Stimulated activated CD4-positive, alpha-beta T cell treated with anti-CD3 and anti-CD28 coated beads, Interleukin-15, amount 100 ng/mL, for 1 hour (primary cell): ENCODE measurements around the gene SLC13A3.

Source experiments
- DNase-seq, 2 donors: peaks; one replicate each; pipeline ENCODE4 v3.0.0-alpha.2; 2020; ENCODE audit warnings: low read depth in 1 of 2, low spot score in 1 of 2

Gene SLC13A3

DNA sequence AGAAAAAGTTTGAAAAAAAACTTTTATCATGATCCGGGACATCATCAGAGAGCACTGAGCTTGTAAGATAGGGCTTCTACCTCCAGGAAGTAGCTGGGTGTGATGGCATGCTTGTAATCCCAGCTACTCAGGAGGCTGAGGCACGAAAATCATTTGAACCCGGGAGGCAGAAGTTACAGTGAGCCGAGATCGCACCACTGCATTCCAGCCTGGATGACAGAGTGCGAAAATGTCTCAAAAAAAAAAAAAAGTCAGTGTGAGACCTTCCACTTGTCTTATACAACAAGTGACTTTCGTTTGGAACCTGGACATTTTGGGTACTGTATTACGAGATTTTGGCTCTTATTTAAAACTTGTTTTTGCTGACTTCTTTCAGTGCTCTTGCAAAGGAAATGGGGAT lies 5.9 kb upstream of the SLC13A3 start:
- no peak for DNase-seq

DNA sequence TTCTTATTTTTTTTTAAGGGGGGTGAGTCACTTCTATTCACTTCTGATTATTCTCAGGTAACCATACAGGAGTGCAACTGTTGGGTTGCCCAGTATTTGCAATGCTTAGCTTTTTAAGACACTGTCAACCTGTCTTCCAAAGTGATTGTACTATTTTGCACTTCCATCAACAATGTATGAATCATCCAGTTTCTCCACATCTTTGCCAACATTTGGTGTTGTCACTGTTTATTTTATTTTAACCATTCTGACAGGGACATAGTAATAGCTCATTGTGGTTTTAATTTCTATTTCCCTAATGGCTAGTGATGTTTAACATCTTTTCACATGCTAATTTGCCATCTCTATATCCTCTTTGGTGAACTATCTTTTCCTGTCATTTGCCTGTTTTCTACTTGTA lies 1.4 kb upstream of the SLC13A3 start:
- no peak for DNase-seq

DNA sequence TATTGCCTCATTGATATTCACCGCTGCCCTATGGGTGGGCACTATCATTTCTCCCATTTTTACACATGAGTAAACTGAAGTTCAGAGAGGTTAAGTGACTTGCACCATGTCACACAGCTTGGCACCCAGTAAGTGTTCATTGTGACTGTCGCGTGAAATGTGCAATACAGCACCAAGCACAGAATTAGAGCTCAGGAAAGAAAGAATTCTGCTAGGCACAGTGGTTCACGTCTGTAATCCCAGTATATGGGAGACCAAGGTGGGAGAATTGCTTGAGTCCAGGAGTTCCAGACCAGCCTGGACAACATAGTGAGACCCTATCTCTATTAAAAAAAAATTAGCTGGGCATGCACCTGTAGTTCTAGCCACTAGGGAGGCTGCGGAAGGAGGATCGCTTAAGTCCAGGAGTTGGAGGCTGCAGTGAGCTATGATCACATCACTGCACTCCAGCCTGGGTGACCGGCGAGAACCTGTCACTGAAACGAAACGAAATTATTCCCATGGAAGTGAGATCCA lies 626 bp downstream of the SLC13A3 start:
- DNase-seq = no peak

DNA sequence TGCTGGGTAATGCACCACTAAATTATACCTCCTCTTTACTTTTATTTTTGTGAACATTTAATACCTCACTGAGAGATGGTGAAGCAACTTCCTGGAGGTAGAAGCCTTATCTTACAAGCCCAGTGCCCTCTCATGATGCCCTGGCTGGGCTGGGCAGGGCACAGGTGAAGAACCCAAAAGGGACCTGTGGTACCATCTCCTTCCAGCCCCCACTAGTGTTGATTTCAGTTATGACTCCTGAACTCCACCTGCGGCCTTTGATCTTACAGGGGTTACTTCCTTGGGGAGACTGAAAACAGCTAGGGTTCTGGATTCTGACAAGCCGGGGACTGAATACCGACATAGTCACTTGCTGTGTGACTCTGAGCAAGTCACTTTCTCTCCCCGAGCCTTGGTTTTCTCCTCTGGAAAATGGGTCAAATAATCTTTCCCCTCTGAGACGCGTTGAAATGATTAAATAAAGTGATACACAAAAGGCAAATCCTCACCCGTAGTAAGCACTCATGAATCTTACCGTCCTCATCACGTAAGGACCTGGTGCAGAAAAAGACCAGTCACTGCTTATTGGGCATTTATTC lies 1.2 kb downstream of the SLC13A3 start:
- no peak for DNase-seq

DNA sequence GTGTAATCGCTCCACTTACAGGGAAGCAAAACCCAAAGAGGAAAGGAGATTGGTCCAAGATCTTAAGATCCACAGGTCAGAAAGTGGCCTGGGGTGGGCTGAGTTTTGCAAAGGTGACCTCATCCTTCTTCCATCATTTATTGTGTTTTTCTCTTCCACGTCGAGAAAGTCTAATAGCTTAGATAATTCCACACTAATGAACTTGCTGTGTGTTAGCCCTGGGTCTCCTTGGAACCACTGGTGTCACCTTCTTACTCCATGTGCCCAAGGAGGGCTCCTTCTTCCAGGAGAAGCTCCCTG lies 1.7 kb downstream of the SLC13A3 start:
- no peak for DNase-seq

DNA sequence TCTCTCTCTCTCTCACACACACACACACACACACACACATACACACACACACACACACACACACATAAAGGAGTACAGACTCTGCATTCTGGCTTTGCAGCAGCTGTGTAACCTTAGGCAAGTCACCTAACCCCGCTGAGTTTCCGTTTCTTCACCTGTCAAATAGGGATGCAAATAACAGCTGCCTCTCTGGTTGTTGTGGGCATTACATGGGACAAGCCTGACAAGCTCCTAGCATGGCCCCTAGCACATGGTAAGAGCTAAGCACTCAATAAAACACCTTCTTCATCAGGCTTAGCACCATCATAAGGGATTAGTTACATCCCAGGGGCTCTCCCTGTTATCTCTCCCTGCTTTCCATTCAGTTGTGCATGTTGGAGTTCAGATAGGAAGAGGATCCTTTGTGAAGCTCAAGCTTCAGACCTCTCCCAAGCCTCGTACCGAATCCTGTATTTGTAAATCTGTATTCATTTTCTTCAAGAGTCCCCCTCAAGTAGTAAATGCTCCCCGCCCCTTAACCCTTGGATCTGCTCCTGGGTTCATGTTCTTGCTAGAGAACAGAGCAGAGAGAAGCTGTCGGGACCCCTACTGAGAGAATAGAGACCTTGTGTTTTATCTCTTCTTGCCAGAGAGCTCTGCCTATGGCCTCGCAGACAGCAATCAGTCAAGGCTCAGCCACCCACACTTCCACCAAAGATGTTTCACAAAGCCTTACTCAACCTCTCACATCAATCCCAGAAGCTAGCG lies 2.2 kb downstream of the SLC13A3 start:
- DNase-seq = no peak

DNA sequence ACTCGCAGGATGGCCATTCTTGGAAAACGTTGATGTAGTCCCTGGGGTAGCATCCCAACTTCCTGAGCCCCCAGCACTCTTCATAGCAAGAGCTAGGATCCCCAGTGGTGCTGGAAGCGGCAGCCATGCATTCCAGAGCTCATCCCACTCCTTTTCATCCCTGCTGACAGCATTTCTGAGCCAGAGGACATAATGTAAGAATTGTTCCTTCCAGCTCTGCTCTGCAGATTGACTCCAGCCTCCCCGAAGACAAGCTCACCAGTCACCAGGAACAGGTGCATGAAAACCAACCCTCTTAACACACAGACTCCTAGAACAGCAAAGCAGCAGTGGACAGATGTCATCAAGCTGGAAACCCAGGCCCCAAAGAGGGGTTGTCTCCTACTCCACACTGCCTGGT lies 3.8 kb downstream of the SLC13A3 start:
- DNase-seq = no peak

DNA sequence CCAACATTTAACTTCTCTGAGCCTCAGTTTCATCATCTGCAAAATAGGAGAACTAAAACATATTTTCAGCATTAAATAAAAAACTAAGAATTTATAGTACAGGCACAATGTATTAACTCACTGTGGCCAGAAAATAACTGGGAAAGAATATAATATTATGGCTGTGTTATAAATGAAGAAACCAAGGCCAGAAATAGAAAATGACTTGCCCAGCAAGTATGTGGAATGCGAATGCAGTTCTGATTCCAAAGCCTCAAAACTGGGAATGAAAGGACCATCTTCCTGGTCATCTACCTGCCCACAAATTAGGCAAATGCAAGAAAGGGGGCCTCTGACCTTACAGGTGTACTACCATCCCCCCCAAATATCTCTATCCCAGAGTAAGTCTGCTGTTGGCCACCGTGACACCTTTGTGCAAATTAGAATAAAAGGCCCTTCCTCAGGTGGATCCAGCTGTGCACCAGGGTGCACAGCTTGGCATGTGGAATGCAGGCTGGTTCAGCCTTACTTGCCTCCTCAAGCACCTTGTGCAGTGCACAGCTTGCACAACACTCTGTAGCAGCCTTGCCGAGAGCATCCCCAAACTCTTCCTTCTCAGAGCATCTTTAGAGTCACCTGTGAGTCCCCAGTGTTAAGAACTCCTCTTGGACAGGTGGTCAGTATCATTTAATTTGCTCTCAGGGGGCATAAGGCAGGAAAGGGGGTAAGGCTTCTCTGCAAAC lies 4.4 kb downstream of the SLC13A3 start:
- DNase-seq = no peak

DNA sequence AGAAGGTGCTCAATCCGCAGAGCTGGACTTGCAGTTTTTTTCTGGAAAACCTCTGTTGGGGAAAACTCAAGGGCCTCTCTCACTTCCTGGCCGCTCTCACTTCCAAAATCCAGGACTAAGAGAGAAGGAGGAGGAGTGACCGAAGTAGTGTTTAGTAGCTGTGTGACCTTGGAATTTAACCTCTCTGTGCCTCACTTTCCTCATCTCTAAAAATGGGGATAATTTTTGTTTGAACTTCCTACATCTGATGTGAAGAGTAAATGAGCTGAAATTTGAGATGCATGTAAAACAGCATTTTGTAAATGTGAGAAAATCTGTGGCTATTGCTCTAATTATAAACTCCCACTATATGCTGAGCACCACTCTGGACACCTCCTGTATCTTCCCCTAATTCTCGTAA lies 5.1 kb downstream of the SLC13A3 start:
- no peak for DNase-seq

DNA sequence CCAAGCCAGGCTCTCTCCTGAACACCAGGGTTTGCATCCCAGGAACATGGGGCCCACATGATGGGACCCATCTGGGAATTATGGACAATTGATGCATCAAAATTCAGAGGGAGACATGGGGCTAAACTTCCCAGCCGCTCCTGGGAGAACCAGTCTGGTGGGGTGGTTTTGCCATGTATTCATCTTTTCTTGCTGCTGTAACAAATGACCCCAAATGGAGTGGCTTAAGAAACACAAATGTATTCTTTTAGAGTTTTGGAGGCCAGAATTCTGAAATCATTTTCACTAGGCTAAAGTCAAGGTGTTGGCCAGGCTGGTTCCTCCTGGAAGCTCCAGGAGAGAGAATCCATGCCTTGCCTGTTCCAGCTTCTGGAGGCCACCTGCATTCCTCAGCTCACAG lies 6.5 kb downstream of the SLC13A3 start:
- DNase-seq = no peak

DNA sequence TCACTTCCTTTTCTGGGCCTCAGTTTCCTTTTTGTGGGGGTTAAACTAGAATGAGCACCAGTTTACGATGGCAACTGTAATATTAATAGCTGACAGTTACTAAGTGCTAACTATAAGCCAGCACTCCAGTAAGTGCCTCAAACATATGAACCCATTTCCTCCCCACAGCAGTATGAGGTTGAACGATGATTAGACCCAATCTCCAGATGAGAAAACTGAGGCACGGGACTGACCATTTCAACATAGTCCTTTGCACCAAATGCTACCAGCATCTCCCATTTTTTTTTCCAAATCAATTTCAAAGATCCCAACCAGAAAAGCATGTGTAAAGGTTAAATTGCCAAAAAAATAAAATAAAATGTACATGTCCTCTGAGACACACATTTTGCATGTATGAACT lies 7.1 kb downstream of the SLC13A3 start:
- DNase-seq = no peak

DNA sequence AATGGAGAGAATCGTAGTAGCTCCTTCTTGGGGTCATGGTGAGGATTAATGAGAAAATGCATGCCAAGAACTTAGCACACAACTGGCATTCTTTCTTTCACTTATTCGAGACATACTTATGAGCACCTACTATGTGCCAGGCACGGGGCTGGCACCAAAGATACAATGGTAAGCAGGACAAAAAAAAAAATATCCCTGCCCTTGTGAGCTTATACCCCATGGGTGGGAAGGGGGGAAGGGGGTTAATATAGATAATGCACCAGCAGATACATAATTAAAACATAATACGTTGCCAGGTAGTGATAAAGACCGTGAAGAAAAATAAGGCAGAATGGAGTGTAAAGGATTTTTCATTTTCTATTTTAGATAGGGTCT lies 8.3 kb downstream of the SLC13A3 start:
- DNase-seq = no peak

DNA sequence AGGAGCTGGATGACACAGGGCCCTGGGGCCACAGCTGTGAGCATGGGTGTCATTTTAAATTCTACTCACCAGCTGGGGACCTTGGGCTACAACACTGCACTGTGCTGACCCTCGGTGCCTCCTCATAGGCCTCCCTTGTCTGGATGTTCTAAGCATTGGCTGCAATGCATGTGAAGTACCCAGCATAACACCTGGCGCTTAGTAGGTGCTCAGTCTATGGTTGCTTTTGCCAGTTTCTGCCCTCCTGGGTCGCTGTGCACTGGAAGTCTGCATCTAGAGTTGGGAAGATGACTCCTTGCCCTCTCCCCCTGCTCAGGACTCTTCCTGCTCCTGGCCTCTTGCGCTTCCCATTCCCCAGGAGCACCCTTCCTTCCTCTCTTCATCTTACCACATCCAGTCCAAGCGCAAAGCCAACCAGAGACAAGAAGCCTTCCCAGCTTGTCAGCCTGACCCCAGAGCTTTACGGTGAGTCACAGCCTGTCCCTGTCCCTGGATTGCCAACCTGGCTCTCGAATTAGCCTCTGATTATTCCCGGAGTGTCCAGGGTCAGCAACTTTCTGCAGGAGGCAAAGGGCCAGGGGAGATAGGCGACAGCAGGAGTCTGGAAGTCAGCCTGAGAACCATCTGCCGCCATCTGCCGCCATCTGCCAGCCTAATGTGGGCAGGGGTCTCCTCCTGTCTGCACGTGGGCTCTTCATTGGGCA lies 8.8 kb downstream of the SLC13A3 start:
- DNase-seq = no peak

DNA sequence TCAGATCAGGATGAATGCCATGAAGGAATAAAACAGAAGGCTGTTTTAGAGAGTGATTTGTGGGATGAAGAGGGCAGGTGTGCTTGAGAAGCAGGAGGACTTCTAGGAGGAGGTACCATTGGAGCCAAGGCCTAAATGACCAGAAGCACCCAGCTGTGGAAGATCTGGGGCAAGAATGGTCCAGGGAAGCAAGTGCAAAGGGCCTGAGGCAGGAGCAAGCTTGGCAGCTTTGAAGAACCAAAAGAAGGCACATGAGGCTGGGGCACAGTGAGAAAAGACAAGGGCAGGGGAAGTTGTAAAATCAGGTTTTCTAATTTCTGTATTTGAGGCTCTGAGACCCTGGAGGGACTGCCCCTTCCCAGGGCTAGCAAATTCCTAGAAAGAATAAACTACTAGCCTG lies 9.8 kb downstream of the SLC13A3 start:
- no peak for DNase-seq

DNA sequence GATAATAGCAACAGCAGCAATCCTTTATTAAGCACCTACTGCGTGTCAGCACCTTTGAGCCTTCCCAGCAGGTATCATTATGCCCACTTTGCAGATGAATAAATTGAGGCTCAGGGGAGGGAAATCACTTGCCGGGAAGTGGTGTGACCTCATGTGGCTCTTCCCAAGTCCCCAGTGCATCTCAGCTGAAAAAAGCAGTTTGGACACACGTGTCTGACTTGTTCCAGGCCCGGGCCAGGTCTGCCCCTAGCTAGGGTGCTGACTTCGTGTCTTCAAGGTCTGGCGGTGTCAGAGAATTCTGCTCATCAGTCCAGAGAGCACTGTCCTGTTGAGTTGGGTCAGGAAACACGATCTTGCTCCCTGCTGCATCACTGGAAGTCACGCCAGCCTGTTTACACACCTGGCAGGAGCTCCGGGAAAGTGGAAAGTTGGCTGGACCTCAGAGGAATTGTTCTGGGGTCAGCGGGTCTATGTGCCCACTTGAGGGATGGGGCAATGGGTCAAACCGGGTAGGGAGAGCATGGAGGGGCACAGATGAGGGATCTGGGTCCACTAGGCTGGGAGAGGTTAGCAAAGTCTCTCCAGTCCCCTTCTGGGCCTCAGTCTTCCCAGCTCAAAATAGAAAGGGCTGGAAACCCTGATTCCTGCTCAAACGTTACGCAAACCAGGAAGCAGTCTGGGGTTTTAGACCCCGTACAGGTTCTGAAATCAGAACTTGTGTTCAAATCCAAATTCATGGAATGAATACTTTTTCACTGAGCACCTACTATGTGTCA lies 10.5 kb downstream of the SLC13A3 start:
- no peak for DNase-seq

DNA sequence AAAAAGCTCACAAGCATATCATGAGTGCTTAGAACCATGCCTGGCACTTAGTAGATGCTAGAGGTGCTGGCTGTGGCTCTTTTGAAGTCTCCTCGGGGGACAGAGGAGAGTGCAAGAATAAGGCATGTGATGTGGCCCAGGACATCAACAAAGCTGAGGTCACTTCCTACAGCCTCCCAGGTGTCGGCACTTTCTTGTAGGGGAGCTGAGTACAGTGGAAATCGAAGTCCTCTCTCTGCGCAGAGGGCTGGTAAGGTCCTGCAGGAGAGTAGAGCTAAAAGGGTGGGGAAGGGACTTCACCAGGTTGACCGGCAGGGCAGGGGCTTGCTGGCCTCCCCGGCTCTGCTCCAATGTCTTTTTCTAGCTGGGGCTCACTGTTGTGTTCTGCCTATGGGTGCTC lies 11.2 kb downstream of the SLC13A3 start:
- DNase-seq = no peak

DNA sequence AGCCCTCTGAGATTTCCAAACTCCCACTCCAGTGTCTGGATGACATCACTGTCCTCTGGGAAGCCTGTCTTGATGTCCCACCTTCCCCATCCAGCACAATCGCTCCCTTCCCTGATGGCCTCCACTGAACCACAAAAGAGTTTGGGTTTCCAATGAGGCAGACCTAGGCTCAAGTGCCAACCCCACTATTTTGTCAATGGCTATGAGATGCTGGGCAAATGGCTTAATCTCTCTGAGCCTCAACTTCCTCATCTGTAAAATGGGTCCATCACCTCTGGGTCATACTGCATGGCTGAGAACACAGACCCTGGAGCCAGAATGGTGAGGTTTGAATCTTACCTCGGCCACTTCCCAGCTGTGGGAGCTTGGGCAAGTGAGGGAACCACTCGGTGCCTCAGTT lies 11.7 kb downstream of the SLC13A3 start:
- DNase-seq = no peak

DNA sequence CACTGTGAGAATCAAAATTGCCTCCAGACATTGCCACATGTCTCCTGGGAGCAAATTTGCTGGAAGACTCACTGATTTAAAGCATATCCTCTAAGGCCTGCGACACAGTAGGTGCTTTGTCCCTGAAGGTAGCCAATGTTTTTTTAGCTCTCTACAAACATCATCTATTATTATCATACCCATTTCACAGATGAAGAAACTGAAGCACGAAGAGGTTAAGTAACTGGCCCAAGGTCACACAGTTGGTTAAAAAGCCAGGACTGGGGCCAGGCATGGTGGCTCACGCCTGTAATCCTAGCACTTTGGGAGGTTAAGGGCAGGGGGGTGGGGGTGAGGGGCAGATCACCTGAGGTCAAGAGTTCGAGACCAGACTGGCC lies 12.4 kb downstream of the SLC13A3 start:
- DNase-seq = no peak

DNA sequence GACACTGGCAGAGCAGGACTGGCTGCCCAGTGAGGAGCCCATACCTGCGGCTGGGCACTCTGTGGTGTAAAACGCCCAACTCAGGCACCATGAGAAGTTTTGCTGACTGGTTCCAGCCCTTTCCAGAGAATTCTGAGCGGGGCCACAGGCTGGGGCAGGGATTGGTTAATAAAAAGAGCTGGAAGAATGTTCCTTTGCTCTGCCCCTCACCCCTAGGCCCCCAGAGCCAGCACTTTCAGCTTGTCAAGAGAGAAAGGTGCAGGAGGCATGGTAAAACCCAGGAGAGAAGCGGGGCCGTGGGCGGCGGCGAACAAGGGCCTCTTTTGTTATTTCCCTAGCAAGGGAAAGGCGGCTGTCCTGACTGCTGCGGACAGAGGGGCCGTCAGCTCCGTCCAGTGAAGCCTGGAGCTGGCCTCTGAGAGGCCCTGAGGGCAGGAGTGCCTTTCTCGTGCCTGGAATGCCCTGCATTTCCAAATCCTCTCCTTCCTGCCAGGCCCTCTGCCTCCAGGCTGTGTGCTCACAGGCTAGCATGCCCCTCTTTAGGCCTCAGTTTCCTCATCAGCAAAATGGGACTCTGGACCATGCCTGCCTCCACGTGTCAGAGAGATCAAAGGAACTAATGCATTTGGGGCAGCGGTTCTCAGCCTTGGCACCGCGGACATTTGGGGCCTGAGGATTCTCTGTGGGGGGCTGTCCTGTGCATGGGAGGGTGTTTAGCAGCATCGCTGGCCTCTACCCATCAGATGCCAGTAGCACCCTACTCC lies 12.9 kb downstream of the SLC13A3 start:
- DNase-seq = no peak

DNA sequence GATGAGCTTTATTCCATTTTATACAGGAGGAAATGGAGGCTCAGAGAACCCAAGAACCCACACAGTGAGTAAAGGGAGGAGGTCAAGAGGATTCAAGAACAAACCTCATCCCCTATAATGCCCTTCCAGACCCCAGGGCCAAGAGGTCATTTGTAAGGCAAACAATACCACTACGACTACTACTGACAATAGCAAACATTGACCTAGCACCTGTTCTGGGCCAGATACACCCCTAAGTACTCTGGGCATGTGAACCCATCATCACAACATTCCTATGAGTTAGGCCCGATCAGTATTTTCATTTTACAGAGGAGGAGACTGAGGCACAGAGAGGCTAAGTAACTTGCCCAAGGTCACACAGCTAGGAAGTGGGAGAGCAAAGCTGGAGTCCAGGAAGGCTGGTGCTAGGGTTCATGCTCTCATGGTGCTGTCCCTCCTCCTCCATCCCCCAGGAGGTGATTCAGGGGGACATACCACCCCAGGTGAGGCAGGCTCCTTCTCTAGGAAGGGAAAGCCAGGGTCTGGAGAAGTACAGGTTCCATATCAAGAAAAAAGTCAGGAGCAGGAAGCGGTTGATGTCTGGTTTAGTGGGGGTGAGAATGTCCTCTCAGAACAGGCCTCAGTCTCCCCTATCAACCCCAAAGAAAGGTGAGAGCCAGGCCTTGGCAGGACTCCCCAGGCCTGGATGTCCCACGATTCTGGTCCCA lies 13.7 kb downstream of the SLC13A3 start:
- DNase-seq = no peak
